ENCODE measurements around the gene YJU2. TPM values are rescaled to one million over a fixed set of nuclear protein-coding genes. Genes with fewer than 3 reads are reported as not detected.

Gene YJU2
- total RNA-seq, 4 donors from 2014 or later = 17.0 to 29.1 (median 26.4) TPM

GRCh38 chr19:4208385-4209094 is 38.3 kb upstream of the YJU2 start:
- no peak for TF ChIP-seq POLR2AphosphoS5 (IDR thresholded peaks at IDR 0.05)
- no peak for TF ChIP-seq POLR2A (IDR thresholded peaks at IDR 0.05; ENCODE audit: low read depth)
- no peaks in the 10 kb centered on the region for H3K9me3 ChIP-seq
- H3K4me1 ChIP-seq = peaks cover 0 to 8% (median 7%) of the 10 kb centered on the region in 4 donors
- DNase-seq (ENCODE audit: extremely low spot score) = no peak
- intact Hi-C loops (cut with DNase I) = loop anchor here (5.0 kb wide), 1 partner anchor 66 kb away; no protein-coding TSS in a partner anchor
- H3K36me3 ChIP-seq = no peaks in the 10 kb centered on the region
- 81% methylated on average over 12 of the region's 13 CpGs for WGBS
- H3K27me3 ChIP-seq = peaks cover 0 to 57% (median 0%) of the 10 kb centered on the region in 4 donors
- H3K27ac ChIP-seq (replicated peaks in 1 of 4) = no peak overlapping the region
- H3K4me3 ChIP-seq = no peak overlapping the region

GRCh38 chr19:4210166-4210731 is 36.6 kb upstream of the YJU2 start:
- H3K27me3 ChIP-seq = peaks cover 0 to 57% (median 0%) of the 10 kb centered on the region in 4 donors
- H3K27ac ChIP-seq (replicated peaks in 1 of 4) = no peak overlapping the region
- intact Hi-C loops (cut with DNase I) = no loop called here
- no peaks in the 10 kb centered on the region for H3K9me3 ChIP-seq
- H3K36me3 ChIP-seq = no peaks in the 10 kb centered on the region
- no peak overlapping the region for H3K4me3 ChIP-seq
- H3K4me1 ChIP-seq = no peaks in the 10 kb centered on the region
- TF ChIP-seq POLR2A (IDR thresholded peaks at IDR 0.05; ENCODE audit: low read depth) = no peak
- no peak for TF ChIP-seq EP300 (IDR thresholded peaks at IDR 0.05)
- TF ChIP-seq CTCF (IDR thresholded peaks at IDR 0.05) = no peak
- no peak for TF ChIP-seq POLR2AphosphoS5 (IDR thresholded peaks at IDR 0.05)
- DNase-seq (ENCODE audit: extremely low spot score) = no peak
- 79% methylated on average over 15 of the region's 15 CpGs for WGBS

GRCh38 chr19:4213116-4213515 is 33.8 kb upstream of the YJU2 start:
- Histone ChIP-seq H3K9me3 (no peaks in the 10 kb centered on the region), H3K36me3 (no peaks in the 10 kb centered on the region), H3K4me3 (no peak overlapping the region), H3K4me1 (no peaks in the 10 kb centered on the region), H3K27ac (replicated peaks in 1 of 4) (no peak overlapping the region), H3K27me3 (peaks cover 0 to 44% (median 0%) of the 10 kb centered on the region in 4 donors)
- TF ChIP-seq POLR2AphosphoS5 (IDR thresholded peaks at IDR 0.05) (no peak), CTCF (IDR thresholded peaks at IDR 0.05) (no peak), EP300 (IDR thresholded peaks at IDR 0.05) (no peak), POLR2A (IDR thresholded peaks at IDR 0.05; ENCODE audit: low read depth) (no peak)
- no peak for DNase-seq (ENCODE audit: extremely low spot score)
- intact Hi-C loops (cut with DNase I) = no loop called here
- WGBS = 77% methylated on average over 3 of the region's 3 CpGs

DNA sequence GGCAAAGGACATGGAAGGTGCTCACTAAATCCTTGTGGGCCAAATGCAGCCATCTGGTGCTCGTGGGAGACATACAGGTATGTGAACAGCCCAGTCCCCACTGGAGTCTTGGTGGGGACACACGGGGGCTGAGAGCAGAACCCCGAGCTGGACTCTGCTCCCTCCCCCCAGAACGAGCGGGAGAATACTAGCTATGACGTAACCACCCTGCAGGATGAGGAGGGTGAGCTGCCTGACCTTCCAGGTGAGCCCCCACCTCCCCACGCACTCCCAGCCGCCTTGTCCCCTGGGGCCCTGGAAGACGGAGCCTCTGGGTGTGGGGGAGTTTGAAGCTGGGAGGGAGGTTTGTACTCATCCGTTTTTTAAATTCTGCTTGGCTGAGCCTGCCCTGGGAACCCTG is 31.1 kb upstream of the YJU2 start:
- no peaks in the 10 kb centered on the region for H3K36me3 ChIP-seq
- DNase-seq (ENCODE audit: extremely low spot score) = no peak
- TF ChIP-seq EP300 (IDR thresholded peaks at IDR 0.05) (no peak), POLR2A (IDR thresholded peaks at IDR 0.05; ENCODE audit: low read depth) (no peak), CTCF (IDR thresholded peaks at IDR 0.05) (no peak), POLR2AphosphoS5 (IDR thresholded peaks at IDR 0.05) (no peak)
- peaks cover 0 to 18% (median 0%) of the 10 kb centered on the region in 4 donors for H3K27me3 ChIP-seq
- H3K9me3 ChIP-seq = no peaks in the 10 kb centered on the region
- no peak overlapping the region for H3K4me3 ChIP-seq
- no peak overlapping the region for H3K27ac ChIP-seq (replicated peaks in 1 of 4)
- H3K4me1 ChIP-seq = no peaks in the 10 kb centered on the region
- 52% methylated on average over 10 of the region's 10 CpGs for WGBS
- intact Hi-C loops (cut with DNase I) = no loop called here

DNA sequence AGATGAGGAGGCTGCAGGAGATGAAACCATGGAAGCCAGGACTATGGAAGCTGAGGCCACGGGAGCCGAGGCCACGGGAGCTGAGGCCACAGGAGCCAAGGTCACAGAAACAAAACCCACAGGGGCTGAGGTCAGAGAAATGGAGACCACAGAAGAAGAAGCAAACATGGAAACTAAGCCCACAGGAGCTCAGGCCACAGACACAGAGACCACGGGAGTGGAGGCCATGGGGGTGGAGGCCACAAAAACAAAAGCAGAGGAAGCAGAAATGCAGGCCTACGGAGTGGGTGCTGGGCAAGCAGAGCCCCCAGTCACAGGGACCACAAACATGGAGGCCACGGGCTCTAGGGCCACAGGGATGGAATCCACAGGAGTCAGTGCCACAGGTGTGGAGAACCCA is 30.0 kb upstream of the YJU2 start:
- no peaks in the 10 kb centered on the region for H3K36me3 ChIP-seq
- H3K27ac ChIP-seq (replicated peaks in 1 of 4) = no peak overlapping the region
- TF ChIP-seq CTCF (IDR thresholded peaks at IDR 0.05) (no peak), POLR2A (IDR thresholded peaks at IDR 0.05; ENCODE audit: low read depth) (no peak), POLR2AphosphoS5 (IDR thresholded peaks at IDR 0.05) (no peak), EP300 (IDR thresholded peaks at IDR 0.05) (no peak)
- H3K4me1 ChIP-seq = no peaks in the 10 kb centered on the region
- no peak for DNase-seq (ENCODE audit: extremely low spot score)
- peaks cover 0 to 7% (median 0%) of the 10 kb centered on the region in 4 donors for H3K27me3 ChIP-seq
- WGBS = 81% methylated on average over 6 of the region's 6 CpGs
- H3K4me3 ChIP-seq = no peak overlapping the region
- intact Hi-C loops (cut with DNase I) = no loop called here
- H3K9me3 ChIP-seq = no peaks in the 10 kb centered on the region

Measured in esophagus muscularis mucosa (tissue), 4 donors.